Gastroesophageal sphincter (tissue), 4 donors: Measurements from ENCODE around the gene SEMA6A. TPM values are rescaled to one million over a fixed set of nuclear protein-coding genes. Genes with fewer than 3 reads are reported as not detected.

ENCODE experiments used
- ATAC-seq: fragments of 150-250 bp; one replicate; pipeline ENCODE4 v1.9.1; 2016; ENCODE audit warnings: mild to moderate bottlenecking, moderate library complexity
- H3K27ac ChIP-seq, 4 donors: fragments of 200-600 bp; sonication (generic) in 3 of 4; 1 replicate in 3 of 4; 2 replicates in 1 of 4; pipeline ENCODE4 v1.5.1; 2016 to 2019
- H3K27me3 ChIP-seq: fragments of 200-600 bp; sonication (generic); one replicate; pipeline ENCODE4 v1.5.1; 2019
- H3K36me3 ChIP-seq, 2 donors: fragments of 200-600 bp; sonication (generic); one replicate each; pipeline ENCODE4 v1.5.1; 2019; ENCODE audit warnings: control low read depth in 1 of 2
- H3K4me1 ChIP-seq, 3 donors: fragments of 200-600 bp; sonication (generic); 1 replicate in 2 of 3; 2 replicates in 1 of 3; pipeline ENCODE4 v1.5.1; 2016 to 2019; ENCODE audit warnings: control low read depth in 2 of 3
- H3K4me3 ChIP-seq, 2 donors: fragments of 200-600 bp; sonication (generic); one replicate each; pipeline ENCODE4 v1.5.1; 2019; ENCODE audit warnings: mild to moderate bottlenecking in 1 of 2, moderate library complexity in 1 of 2
- H3K9me3 ChIP-seq, 3 donors: fragments of 200-600 bp; sonication (generic); one replicate each; pipeline ENCODE4 v1.5.1; 2017 to 2019; ENCODE audit warnings: control low read depth in 2 of 3
- CTCF ChIP-seq, 4 experiments: fragments of 200-600 bp in 2 of 4; fragments of 450-650 bp in 2 of 4; sonication (generic) in 1 of 4; IDR thresholded peaks; one replicate each; pipeline ENCODE4 v1.5.1; 2017 to 2019; ENCODE audit warnings: antibody characterized with exemption in 4 of 4, mild to moderate bottlenecking in 2 of 4, moderate library complexity in 2 of 4
- EP300 ChIP-seq: sonication (generic); formaldehyde crosslinking; IDR thresholded peaks from one replicate; pipeline ENCODE4 v1.6.1; 2017; ENCODE audit warnings: antibody characterized with exemption, mild to moderate bottlenecking
- POLR2A ChIP-seq, 2 donors: fragments of 450-650 bp; IDR thresholded peaks; one replicate each; pipeline ENCODE4 v1.6.1; 2017; ENCODE audit warnings: antibody characterized with exemption in 2 of 2, mild to moderate bottlenecking in 2 of 2, moderate library complexity in 1 of 2
- POLR2AphosphoS5 ChIP-seq: sonication (generic); formaldehyde crosslinking; IDR thresholded peaks from one replicate; pipeline ENCODE4 v1.6.1; 2017; ENCODE audit warnings: antibody characterized with exemption
- WGBS, 2 donors: methylation state at CpG; one replicate each; pipeline ENCODE4 v1.1.5; 2018; ENCODE audit warnings: low coverage in 1 of 2; 5-methylcytosine and 5-hydroxymethylcytosine counted together
- total RNA-seq, 4 donors: library from RNA; depleted of rRNA; stranded (reverse); fragments of >200 nt; gene quantifications; one replicate each; pipeline ENCODE4 v1.1.0, GENCODE V29; 2016

The SEMA6A gene
- total RNA-seq, 4 donors from 2014 or later: 10.9 to 19.8 (median 17.8) TPM

DNA sequence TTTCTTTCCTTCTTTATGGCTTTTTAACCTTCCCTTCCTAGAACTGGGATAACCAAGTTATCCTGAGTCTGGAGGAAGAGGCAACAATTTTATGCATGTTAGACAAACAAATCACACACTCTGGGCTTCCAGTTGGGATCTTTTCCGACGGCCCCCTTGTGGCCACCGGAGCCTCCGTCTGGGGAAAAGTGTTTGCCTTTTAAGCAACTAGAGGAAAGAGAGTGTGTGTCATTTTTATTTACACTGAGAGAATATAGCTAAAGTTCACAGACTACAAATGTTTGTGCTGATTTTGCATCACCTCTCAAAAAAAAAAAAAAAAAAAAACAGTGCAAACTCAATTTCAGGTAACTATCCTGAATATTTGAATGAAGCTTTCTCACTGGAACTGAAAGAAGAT is 126.2 kb downstream of the SEMA6A start:
- Histone ChIP-seq H3K36me3 (peaks cover 0 to 36% of the 10 kb centered on the region in 2 donors), H3K27me3 (no peaks in the 10 kb centered on the region), H3K4me1 (peaks cover 0 to 7% (median 0%) of the 10 kb centered on the region in 3 donors), H3K27ac (no peak overlapping the region), H3K9me3 (no peaks in the 10 kb centered on the region), H3K4me3 (no peak overlapping the region)
- ATAC-seq: no peak
- TF ChIP-seq EP300 (no peak), CTCF (IDR thresholded peaks at IDR 0.05) (no peak), POLR2AphosphoS5 (no peak)
- 76 to 81% methylated on average over 4 of the region's 4 CpGs for WGBS, 2 donors

DNA sequence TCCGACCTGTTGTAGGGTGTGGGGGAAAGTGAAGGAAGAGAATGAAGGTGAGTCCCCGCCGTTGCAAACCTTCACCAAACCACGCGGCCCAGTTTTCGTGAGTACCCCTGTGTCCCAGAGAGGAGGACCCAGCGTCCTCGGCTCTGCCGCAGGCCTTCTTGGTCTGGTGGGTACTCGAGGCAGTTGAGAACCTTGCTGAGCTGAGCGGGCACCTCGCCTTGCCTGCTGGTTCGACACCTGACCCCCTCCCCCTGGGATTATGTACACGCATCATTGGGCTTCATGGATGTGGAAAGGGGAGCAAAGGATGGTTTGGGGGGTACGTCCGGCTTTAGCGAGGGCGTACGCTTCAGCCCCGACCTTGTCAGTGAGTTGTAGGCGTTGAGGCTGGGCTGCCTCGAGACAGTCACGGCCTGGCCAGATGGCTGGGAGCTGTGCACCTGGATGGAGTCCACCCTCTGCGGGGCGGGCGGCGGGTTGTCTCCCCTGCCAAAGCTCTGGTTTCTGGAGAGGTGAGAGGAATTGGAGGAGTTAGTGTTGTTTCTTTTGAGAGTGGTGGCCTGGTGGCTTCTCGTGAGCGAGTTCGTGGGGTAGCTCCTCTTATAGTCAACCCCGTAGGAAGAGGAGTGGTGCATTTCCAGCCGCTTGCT is 128.1 kb downstream of the SEMA6A start:
- H3K9me3 ChIP-seq: no peaks in the 10 kb centered on the region
- H3K27ac ChIP-seq: no peak overlapping the region
- peaks cover 0 to 36% of the 10 kb centered on the region in 2 donors for H3K36me3 ChIP-seq
- H3K4me3 ChIP-seq: no peak overlapping the region
- no peaks in the 10 kb centered on the region for H3K27me3 ChIP-seq
- 96 to 98% methylated on average over 9 to 11 of the region's 32 CpGs for WGBS, 2 donors
- no peak for ATAC-seq
- H3K4me1 ChIP-seq: peaks cover 0 to 11% (median 0%) of the 10 kb centered on the region in 3 donors
- TF ChIP-seq CTCF (IDR thresholded peaks at IDR 0.05): no peak
- TF ChIP-seq POLR2A (IDR thresholded peaks at IDR 0.05): no peak
- TF ChIP-seq EP300: no peak
- TF ChIP-seq POLR2AphosphoS5: no peak

GRCh38 chr5:116445311-116445710 is 129.3 kb downstream of the SEMA6A start:
- TF ChIP-seq POLR2A (IDR thresholded peaks at IDR 0.05) (no peak), CTCF (IDR thresholded peaks at IDR 0.05) (no peak), POLR2AphosphoS5 (no peak), EP300 (no peak)
- Histone ChIP-seq H3K9me3 (no peaks in the 10 kb centered on the region), H3K4me3 (no peak overlapping the region), H3K4me1 (peaks cover 0 to 11% (median 0%) of the 10 kb centered on the region in 3 donors), H3K36me3 (peaks cover 0 to 36% of the 10 kb centered on the region in 2 donors), H3K27me3 (no peaks in the 10 kb centered on the region), H3K27ac (no peak overlapping the region)
- 90 to 94% methylated on average over 2 of the region's 2 CpGs for WGBS, 2 donors
- ATAC-seq: no peak

DNA sequence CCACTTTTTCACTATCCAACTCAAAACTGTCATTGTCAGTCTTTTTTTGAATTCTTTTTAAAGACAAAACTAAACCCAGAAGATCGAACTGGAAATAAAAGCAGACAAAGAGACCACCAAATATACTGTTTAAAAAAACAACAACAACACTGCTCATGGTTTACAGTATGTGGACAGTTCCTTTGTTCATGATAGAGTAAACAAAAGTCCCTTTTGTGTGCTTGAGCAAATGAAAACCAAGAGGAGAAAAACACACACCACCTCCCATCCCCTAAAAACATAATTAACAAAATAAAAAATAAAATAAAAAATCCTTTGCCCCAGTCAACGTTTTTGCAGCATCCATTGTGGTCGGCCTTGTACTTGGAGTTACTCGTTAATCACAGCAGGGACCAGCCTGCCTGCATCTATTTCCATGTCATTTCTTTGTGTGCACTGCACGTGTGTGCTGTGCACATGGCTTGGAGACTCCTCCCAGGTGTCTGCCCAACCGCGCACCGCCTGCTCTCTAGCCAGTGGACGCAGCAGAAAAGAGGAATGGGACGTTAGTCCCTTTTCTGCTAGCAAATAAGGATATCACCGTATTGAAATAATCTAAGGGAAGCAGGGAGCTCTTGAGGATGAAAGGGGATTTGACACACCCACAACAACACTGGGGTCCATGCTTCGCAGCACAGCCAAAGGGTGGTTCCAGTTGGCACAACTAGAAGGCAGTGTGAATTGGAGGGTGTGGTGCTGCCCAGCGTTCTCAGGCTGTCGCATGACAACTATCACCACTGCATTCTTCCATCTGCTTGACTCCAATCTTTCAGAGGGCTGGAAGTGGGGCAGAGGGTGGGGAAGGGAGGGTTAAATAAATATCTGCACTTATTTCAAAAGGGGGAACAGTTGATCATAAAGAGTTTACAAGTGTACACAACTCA is 130.0 kb downstream of the SEMA6A start:
- Histone ChIP-seq H3K4me3 (no peak overlapping the region), H3K36me3 (peaks cover 0 to 36% of the 10 kb centered on the region in 2 donors), H3K27me3 (no peaks in the 10 kb centered on the region), H3K27ac (no peak overlapping the region), H3K4me1 (peaks cover 0 to 11% (median 0%) of the 10 kb centered on the region in 3 donors), H3K9me3 (no peaks in the 10 kb centered on the region)
- no peak for TF ChIP-seq POLR2A (IDR thresholded peaks at IDR 0.05)
- no peak for TF ChIP-seq POLR2AphosphoS5
- no peak for TF ChIP-seq EP300
- no peak for TF ChIP-seq CTCF (IDR thresholded peaks at IDR 0.05)
- 78 to 81% methylated on average over 7 to 10 of the region's 14 CpGs for WGBS, 2 donors
- no peak for ATAC-seq
